ENCODE results near the gene SYDE2. TPM values are rescaled to one million over a fixed set of nuclear protein-coding genes. Genes with fewer than 3 reads are reported as not detected.

The SYDE2 gene
- total and polyA plus RNA-seq, 2 experiments from 2014 or later = 5.8 to 20.1 TPM

- TF ChIP-seq CTCF (conservative IDR thresholded peaks at IDR 0.05; ENCODE audit: low read depth in 2 of 2) (no peak), EZH2 (IDR thresholded peaks at IDR 0.05; ENCODE audit: low read depth, unreplicated experiment) (no peak), JUNB (IDR thresholded peaks at IDR 0.05; ENCODE audit: unreplicated experiment) (no peak)
- TF ChIP-seq, protein P1, sequence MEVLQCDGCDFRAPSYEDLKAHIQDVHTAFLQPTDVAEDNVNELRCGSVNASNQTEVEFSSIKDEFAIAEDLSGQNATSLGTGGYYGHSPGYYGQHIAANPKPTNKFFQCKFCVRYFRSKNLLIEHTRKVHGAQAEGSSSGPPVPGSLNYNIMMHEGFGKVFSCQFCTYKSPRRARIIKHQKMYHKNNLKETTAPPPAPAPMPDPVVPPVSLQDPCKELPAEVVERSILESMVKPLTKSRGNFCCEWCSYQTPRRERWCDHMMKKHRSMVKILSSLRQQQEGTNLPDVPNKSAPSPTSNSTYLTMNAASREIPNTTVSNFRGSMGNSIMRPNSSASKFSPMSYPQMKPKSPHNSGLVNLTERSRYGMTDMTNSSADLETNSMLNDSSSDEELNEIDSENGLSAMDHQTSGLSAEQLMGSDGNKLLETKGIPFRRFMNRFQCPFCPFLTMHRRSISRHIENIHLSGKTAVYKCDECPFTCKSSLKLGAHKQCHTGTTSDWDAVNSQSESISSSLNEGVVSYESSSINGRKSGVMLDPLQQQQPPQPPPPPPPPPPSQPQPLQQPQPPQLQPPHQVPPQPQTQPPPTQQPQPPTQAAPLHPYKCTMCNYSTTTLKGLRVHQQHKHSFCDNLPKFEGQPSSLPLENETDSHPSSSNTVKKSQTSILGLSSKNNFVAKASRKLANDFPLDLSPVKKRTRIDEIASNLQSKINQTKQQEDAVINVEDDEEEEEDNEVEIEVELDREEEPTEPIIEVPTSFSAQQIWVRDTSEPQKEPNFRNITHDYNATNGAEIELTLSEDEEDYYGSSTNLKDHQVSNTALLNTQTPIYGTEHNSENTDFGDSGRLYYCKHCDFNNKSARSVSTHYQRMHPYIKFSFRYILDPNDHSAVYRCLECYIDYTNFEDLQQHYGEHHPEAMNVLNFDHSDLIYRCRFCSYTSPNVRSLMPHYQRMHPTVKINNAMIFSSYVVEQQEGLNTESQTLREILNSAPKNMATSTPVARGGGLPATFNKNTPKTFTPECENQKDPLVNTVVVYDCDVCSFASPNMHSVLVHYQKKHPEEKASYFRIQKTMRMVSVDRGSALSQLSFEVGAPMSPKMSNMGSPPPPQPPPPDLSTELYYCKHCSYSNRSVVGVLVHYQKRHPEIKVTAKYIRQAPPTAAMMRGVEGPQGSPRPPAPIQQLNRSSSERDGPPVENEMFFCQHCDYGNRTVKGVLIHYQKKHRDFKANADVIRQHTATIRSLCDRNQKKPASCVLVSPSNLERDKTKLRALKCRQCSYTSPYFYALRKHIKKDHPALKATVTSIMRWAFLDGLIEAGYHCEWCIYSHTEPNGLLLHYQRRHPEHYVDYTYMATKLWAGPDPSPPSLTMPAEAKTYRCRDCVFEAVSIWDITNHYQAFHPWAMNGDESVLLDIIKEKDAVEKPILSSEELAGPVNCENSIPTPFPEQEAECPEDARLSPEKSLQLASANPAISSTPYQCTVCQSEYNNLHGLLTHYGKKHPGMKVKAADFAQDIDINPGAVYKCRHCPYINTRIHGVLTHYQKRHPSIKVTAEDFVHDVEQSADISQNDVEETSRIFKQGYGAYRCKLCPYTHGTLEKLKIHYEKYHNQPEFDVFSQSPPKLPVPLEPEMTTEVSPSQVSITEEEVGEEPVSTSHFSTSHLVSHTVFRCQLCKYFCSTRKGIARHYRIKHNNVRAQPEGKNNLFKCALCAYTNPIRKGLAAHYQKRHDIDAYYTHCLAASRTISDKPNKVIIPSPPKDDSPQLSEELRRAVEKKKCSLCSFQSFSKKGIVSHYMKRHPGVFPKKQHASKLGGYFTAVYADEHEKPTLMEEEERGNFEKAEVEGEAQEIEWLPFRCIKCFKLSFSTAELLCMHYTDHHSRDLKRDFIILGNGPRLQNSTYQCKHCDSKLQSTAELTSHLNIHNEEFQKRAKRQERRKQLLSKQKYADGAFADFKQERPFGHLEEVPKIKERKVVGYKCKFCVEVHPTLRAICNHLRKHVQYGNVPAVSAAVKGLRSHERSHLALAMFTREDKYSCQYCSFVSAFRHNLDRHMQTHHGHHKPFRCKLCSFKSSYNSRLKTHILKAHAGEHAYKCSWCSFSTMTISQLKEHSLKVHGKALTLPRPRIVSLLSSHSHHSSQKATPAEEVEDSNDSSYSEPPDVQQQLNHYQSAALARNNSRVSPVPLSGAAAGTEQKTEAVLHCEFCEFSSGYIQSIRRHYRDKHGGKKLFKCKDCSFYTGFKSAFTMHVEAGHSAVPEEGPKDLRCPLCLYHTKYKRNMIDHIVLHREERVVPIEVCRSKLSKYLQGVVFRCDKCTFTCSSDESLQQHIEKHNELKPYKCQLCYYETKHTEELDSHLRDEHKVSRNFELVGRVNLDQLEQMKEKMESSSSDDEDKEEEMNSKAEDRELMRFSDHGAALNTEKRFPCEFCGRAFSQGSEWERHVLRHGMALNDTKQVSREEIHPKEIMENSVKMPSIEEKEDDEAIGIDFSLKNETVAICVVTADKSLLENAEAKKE (CRISPR knock-in tag; IDR thresholded peaks at IDR 0.05) = no peak
Observed at GRCh38 chr1:85178396-85178795, 22.4 kb downstream of the SYDE2 start (continued).

- no peak overlapping the region for H3K27ac ChIP-seq (ENCODE audit: low read depth)
- H3K4me3 Mint-ChIP-seq = no peak overlapping the region
- H3K4me3 ChIP-seq = no peak overlapping the region
- TF ChIP-seq EZH2 (IDR thresholded peaks at IDR 0.05; ENCODE audit: low read depth, unreplicated experiment) = no peak
- no peak for TF ChIP-seq ZNF331 (CRISPR knock-in tag; IDR thresholded peaks at IDR 0.05; ENCODE audit: low read depth)
- TF ChIP-seq NANOG (IDR thresholded peaks at IDR 0.05; ENCODE audit: borderline replicate concordance) = no peak
- TF ChIP-seq EZH2phosphoT487 (IDR thresholded peaks at IDR 0.05; ENCODE audit: unreplicated experiment) = no peak
- no peak for TF ChIP-seq JUNB (IDR thresholded peaks at IDR 0.05; ENCODE audit: unreplicated experiment)
- TF ChIP-seq ZNF114 (CRISPR knock-in tag; IDR thresholded peaks at IDR 0.05) = no peak
- TF ChIP-seq STAT1 (IDR thresholded peaks at IDR 0.05; ENCODE audit: unreplicated experiment) = no peak
- no peak for TF ChIP-seq POLR2AphosphoS5 (IDR thresholded peaks at IDR 0.05; ENCODE audit: low read depth)
- no peak for TF ChIP-seq REST (IDR thresholded peaks at IDR 0.05; ENCODE audit: unreplicated experiment)
Observed at GRCh38 chr1:85174503-85174902, 26.3 kb downstream of the SYDE2 start.

More at GRCh38 chr1:85174503-85174902, 26.3 kb downstream of the SYDE2 start:
- no peaks in the 10 kb centered on the region for H3K9me2 ChIP-seq (ENCODE audit: insufficient read depth)
- no peaks in the 10 kb centered on the region for H3K79me2 ChIP-seq (replicated peaks; ENCODE audit: insufficient read depth)
- H3K4me2 ChIP-seq = no peak overlapping the region
- no peaks in the 10 kb centered on the region for H3K27me3 ChIP-seq (ENCODE audit: insufficient read depth)
- H2AFZ ChIP-seq = no peak overlapping the region
- no peaks in the 10 kb centered on the region for H3K36me3 ChIP-seq (ENCODE audit: insufficient read depth)
- ATAC-seq (no peak), DNase-seq (ENCODE audit: low spot score) (no peak)
- no peaks in the 10 kb centered on the region for H3K4me1 ChIP-seq (ENCODE audit: insufficient read depth)
- no peaks in the 10 kb centered on the region; the same call in 2 of the 3 replicates for H3K36me3 Mint-ChIP-seq (ENCODE audit: low read depth)
- no peaks in the 10 kb centered on the region for H3F3A ChIP-seq (replicated peaks; ENCODE audit: low read depth)
- no peaks in the 10 kb centered on the region for H3K27me3 Mint-ChIP-seq (ENCODE audit: insufficient read depth, low read depth, poor library complexity)
- no peak overlapping the region for H3K27ac Mint-ChIP-seq
- no peaks in the 10 kb centered on the region for H3K4me1 Mint-ChIP-seq
- H3K9me3 Mint-ChIP-seq = no peaks in the 10 kb centered on the region
- H4K20me1 ChIP-seq (replicated peaks; ENCODE audit: insufficient read depth) = no peaks in the 10 kb centered on the region

All from GM23338 (cell line).